HG02763 (cell line): ENCODE results near the gene RBM34.
A peak's percentile ranks its signal among the peaks of the same experiment; 100 is the strongest.
"Not testable (repeated sequence)": the region's sequence is repeated elsewhere in the genome, so short reads cannot be mapped to it uniquely, and the experiment has no call there.

Source experiments
- ATAC-seq: cut with Tn5 transposase; IDR thresholded peaks from one replicate; pipeline ENCODE4 v1.9.1; 2021; ENCODE audit warnings: mild to moderate bottlenecking, moderate library complexity; ENCODE audit not compliant: unreplicated experiment

The RBM34 gene

DNA sequence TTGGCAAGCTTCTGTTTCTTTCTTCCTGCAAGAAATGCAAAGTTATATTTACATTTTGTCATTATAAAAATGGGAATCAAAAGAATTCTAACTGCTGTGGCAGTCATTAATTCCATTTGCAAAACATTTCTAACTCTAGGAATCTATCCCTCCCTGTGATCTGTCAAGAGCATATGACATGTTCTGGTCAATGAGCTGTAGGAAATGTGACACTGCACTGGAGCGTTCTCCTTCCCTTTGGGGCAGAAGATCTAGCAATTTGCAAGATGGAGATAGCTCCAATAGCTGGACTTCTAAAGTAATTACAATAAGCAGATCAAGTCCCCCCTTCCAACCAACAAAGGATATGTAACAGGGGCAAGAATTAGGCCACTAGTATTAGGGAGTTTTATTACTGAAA, 38.7 kb downstream of the RBM34 start:
- no peak for ATAC-seq

DNA sequence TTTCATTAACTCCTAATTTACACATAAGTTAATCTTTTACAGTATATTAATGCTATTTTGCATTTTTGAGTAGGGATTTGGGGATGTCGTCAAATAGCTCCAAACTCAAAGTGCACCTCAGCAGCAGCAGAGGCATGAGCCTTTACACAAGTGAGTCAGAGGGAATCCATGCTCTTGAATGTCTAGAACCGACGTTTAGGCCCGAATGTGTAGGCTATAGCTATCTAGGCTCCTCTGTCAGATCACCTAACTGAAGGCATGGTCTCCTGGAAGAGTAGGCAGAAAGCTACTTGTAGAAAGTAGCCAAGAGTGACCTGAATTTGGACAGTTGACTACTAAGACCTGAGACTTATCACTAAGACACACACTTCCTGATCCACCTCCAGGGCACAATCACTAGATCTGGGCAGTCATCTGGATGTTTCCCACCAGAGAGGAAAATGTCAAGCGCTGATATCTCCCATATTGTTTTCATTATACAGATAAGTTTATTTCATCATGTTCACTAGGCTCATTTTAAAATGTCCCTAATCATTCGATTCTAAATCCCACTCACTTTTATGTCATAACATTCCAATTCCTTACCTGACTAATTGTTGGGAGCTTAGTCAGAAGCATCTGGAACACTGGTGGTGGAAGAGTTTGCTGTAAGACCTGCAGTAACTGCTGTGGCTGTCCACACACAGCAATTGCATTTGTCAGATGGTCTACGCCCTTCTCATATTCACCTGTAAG, 47.7 kb downstream of the RBM34 start:
- ATAC-seq: no peak

DNA sequence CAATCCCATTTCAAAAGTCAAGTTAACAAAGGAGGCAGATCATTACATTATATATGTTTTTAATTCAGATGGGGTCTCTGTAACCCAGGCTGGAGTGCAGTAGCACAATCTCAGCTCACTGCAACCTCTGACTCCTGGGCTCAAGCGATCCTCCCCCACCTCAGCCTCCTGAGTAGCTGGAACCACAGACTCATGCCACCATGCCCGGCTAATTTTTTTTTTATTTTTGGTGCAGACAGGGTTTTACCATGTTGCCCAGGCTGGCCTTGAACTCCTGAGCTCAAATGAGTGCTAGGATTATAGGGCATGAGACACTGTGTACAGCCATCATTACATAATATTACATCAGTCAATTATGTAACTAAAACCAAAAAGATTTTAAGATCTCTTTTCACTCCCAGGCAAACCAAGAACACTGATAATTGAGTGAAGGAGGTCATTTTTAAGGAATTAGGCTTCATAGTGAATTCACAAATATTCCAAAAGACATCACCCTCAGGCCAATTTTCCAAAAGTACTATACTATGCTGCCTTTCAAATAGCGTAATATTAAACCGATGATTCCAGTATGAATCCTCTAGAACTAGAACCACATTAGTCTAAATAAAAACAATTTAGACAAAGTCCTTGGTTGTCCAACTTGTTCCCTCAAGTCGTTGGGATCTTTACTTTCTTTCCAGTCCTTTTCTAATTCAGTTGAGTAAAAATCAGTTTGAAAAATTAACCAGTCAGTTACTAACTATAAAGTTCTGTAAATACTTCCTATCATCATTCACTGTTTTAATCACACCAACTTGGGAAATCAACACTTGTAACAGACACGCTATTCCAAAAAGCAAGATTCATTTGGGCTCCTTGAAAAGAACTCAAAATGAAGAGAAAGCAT, 48.5 kb downstream of the RBM34 start:
- no peak for ATAC-seq

DNA sequence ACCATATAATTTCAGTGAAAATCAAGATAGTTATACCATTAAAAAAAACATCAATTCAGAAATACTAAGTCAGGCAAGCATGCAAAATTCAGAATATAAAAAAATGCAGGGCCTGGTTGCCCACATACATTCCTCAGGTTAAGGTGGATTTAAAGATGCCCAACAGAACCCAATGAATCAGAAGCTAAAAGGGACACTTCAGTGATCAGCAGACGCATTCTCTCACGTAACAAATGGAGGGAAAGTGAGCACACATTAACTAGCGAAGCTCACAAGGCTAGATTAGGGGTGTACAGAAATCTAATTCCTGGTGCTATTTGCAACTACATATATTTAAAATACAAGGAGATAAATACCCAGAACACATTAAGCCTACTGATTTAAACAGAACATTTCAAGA, 49.9 kb downstream of the RBM34 start:
- ATAC-seq: no peak

DNA sequence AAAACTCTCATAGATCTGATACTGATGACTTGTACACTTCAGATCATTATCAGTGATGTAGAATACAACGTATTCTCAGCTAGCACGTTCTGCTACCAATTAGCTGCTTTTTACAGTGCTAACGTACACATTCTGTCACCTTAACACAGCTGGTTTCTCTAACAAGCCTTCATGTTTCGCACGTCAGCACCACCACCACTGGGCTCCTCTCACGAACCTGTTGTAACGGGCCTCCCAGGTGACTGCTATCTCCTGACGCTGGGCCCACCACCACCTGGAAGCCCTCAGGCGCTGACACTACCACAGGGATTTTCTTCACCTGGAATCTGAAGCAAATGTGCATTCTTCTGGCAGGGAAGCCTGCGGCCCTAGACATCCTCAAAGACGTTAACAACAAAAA, 52.2 kb downstream of the RBM34 start:
- no peak for ATAC-seq

DNA sequence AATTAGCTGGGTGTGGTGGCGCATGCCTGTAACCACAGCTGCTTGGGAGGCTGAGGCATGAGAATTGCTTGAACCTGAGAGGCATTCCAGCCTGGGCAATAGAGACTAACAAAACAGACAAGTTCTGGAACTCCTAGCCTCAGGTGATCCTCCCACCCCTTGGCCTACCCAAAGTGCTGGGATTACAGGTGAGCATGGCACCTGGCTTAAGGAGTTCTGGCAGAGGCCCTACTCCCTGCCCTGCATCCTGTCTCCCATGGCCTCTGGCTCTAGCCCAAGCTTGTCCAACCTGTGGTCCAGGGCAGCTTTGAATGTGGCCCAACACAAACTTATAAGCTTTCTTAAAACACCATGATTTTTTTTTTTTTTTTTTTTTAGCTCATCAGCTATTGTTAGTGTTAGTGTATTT, 52.9 kb downstream of the RBM34 start:
- no peak for ATAC-seq

DNA sequence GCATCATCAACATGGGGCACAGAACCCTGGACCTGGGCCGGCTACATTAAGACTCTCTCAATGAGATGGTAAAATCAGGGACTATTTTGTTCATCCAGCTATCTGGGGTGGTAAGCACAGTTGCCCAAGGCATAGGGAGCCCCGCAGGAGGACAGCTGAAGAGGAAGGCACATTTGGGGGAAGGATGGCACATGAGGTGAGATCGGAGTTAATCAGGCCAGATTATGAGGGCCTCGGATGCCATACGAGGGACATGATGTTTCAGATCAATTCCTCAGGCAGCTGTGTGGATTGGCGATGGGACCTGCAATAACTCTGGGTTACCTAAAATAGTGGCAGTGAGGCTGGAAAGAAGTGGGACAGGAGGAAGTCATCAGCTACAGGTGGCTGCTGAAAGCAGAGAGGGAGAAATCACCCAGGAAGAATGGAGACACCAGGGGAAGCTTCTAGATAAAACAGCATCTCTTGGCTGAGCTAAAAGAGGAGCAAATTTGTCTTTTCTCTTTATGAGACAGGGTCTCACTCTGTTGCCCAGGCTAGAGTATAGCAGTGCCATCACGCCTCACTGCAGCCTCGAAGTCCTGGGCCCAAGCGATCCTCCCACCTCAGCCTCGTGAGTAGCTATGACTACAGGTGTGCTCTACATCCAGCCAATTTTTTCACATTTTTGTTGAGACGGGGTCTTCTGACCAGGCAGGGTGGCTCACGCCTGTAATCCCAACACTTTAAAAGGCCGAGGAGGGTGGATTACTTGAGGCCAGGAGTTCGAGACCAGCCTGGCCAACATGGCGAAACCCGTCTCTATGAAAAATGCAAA, 53.5 kb downstream of the RBM34 start:
- no peak for ATAC-seq

DNA sequence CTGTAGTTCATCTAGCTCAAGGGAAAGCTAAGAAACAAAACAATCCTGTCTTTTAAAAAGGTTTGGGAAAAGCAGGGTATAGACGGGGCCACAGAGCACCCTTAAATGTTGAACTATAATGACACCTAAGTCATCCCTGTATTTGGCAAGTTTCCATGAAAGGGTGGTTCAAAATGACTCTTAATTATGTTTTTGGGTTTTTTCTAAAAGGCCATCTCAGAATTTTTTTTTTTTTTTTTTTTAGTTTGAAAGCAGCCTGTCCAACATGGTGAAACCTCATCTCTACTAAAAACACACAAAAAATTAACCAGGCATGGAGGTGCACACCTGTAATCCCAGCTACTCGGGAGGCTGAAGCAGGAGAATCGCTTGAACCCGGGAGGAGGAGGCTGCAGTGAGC, 54.6 kb downstream of the RBM34 start:
- ATAC-seq: no peak

DNA sequence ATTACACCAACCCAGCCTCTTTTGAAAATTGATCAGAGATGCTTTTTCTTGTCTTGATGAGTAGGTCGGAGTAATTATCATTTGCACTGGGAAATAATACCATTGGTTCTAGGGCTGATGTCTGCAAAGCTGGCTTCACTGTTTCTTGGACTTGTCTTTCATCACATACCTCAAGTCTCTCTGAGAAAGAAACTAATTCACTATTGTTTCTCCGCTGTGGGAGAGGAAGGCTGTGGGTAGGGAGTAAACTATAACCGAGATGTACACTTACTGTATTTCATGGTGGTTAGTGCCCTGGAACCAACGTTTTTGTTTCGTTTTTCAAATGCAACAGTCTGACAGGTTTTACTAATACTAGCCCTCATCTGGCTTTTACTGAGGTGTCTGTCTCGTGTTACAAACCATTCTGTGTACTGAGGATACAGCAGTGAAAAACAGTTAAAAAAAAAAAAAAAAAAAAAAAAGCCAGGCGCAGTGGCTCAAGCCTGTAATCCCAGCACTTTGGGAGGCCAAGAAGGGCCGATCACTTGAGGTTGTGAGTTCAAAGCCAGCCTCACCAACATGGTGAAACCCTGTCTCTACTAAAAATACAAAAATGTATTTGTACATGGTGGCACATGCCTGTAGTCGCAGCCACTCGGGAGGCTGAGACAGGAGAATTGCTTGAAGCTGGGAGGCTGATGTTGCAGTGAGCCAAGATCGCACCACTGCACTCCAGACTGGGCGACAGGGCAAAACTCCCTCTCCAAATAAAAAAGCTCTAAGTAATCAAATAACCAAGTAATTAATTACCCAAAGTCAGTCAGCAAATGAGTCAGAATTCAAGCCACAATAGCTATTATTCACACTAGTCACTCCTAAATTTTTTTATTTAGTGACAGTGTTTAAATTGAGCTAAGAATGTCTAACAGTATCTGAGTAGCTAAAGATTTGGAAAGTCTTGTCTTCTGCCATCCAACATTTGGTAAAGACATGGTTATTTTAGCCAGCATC, 55.7 kb downstream of the RBM34 start:
- peak; percentile 77 for ATAC-seq

DNA sequence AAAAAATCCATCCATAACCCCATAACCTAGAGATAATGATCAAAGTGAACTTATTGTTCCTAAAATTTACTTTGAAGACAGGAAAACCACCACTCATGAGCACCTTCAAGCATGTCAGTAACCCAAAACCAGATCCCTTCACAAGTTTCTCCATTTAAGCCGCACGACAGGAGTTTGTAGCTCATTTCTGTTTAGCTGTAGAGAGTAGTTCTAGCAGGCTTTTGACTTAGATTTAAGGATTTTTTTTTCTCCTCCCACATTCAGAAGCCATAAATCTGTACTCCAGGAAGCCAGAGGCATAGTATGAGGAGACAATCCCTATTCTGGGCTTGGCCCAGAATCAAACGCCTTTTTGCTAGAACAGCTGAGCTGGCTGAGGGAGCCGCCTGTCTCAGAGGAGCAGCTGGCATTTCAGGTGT, 58.0 kb downstream of the RBM34 start:
- no peak for ATAC-seq

DNA sequence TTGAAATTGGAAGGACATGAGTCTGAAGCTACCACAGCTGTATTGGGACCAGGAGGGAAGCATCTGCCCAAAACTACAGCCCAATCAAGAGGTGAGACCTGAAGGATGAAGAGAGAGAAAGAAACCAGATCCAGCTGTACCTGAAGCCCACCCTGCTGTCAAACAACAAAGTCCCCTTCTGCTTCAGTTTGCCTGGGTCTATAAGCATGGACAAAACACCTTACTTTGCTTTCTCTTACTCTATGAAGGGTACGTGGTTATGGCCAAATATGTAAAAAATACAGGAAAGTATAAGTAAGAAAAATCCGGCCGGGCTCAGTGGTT, 58.8 kb downstream of the RBM34 start:
- no peak for ATAC-seq

DNA sequence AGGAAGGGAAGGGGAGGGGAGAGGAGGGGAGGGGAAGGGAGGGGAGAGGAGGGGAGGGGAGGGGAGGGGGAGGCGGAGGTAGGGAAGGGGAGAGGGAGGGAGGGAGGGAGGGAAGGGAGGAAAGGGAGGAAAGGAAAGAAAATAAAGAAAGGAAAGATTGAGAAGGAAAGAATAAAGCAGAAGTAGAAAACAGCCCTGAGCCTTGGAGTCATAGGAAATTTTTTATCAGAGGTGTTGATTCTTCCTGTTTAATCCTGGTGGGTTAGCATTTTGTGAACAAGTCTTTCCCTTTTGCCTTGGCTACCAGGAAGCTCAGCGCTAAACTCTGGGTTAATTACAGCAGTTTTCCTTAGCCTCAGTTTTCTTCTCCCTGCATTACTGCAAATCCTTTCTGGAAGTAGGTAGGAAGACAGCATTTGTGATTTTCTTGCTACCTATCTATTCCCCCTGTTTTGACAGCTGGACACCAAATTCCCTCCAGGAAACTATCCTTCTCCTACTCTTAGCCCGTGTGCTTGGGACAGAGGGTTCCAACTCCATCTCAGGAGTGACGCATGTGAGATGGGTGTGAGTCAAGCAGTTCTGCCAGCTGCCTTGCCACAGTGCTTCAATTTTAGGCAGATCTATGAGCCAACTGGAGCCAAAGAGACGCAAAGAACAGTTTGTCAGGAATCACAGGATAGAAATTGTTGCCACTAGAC, 59.3 kb downstream of the RBM34 start:
- no peak for ATAC-seq

DNA sequence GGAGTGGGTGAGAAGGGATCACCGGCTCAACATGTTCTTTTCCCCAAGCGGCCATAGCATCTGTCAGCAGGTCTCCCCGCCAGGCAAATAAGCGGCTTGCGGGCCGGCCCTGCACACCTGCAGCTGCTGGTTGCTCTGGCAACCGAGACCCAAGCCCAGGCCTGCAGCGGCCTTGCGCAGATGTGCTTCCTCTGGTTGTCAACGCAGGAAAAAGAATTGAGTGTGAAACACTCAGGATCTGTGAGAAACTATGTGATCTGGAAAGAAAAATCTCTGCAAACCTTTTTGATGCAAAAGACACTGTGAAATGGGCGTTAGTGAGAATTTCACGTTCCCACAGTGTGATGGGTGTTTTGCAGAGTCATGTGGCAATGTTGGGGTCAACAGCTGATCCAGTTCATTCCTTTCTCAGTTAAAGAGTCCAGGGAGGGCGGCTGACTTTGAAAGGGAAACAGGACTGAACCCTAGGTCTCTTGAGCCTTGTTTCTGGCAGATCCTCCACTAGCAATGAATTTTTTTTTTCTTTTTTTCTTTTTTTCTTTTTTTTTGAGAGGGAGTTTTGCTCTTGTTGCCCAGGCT, 60.8 kb downstream of the RBM34 start:
- ATAC-seq: no peak

DNA sequence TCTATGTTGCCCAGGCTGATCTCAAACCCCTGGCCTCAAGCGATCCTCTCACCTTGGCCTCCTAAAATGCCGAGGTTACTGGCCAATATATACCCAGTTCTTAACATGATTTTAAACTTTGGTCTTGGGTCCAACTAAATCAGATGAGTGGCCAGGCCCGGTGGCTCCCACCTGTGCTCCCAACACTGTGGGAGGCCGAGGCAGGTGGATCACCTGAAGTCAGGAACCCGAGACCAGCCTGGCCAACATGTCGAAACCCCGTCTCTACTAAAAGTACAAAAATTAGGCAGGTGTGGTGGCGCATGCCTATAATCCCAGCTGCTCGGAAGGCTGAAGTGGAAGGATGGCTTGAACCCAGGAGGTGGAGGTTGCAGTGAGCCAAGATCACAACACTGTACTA, 62.1 kb downstream of the RBM34 start:
- ATAC-seq: no peak

DNA sequence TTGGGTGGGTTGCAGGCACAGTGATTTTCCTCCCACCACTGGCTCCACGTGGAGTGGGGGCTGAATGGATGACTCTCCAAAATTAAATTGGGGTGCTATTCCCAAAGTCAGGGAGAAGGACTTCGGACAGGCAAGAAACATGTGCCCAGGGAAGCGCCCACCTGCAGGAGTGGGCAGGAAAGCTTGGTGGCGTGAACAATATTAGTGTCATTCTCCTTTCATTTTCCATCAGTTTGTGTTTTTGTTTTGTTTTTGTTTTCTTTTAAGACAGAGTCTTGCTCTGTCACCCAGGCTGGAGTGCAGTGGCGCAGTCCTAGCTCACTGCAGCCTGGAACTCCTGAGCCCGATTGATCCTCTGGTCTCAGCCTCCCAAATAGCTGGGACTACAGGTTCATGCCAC, 62.5 kb downstream of the RBM34 start:
- ATAC-seq: no peak

DNA sequence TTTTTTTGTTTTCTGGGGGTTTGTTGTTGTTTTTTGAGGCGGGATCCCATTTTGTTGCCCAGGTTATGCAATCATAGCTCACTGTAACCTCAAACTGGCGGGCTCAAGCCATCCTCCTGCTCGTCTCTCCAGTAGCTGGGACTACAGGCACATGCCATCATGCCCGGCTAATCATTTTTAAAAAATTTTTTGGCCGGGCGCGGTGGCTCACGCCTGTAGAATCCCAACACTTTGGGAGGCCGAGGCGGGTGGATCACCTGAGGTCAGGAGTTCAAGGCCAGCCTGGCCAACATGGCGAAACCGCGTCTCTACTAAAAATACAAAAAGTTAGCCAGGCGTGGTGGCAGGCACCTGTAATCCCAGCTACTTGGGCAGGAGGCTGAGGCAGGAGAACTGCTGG, 63.5 kb downstream of the RBM34 start:
- ATAC-seq: not testable (repeated sequence)

DNA sequence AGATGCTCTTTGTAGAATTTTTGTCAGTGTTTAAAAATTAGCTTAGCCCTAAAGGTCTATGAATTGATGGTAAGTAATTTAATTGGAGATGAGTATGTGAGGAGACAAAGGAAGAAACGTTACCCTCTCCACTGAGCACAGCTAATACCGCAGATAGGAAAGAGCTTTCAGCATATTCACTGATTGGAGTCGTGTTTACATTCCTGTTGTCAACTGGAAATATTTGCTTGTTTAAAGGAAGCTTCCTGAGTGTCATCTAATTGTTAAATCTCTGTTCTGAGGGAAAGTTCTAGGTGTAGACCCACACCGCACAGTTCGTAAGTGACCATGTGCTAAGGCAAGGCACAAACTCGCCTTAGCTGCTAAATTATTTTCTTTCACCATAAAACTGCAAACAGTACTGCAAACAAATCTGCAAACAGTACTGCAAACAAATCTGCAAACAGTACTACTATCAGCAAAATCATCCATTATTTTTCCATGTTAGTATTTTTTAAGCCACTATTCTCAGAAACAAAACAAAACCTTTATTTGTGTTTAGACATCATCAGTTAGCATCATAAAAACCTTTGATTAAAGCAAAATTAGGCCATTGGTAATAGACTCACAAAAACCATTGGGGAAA, 65.0 kb downstream of the RBM34 start:
- ATAC-seq: no peak

DNA sequence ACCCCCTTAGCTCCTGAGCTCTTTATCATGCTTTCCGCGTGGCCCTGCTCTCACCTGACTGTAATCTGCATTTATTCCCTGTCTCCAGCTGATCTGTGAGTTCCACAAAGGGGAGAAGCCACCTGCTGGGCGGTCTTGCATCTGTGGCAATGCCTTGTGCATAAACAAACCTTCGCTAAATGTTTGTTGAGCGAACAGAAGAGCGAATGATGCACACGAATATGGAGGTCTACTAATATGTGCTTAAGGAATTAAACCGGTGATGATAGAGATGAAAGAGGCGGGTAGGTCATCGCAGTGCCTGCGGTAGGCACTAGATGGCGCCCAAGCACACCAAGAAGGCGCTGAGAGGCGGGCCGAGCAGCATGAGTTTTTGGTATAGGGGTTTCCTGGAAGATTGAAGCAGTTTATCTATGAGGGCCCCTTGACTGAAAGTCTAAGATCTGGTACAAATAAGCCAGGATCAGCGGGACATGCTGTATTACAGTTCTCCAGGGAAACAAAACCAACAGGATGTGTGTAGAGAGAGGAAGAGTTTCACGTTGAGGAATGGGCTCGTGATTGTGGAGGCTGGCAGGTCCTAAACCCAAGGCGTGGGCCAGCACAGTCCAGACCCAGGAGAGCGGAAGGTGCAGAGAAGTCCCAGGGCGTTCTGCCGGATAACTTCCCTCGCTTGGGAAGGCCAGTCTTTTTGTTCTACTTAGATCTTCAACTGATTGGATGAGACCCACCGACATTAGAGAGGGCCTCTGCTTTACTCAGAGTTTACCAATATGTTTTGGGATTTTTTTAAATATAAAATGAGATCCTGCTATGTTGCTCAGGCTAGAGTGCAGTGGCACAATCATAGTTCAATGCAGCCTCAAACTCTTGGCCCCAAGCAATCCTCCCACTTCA, 67.1 kb downstream of the RBM34 start:
- peak; percentile 58 for ATAC-seq
